Neural crest cell (in vitro differentiated cells): ENCODE measurements around the gene MYOG. TPM values are rescaled to one million over a fixed set of nuclear protein-coding genes. Genes with fewer than 3 reads are reported as not detected.

Experiments used
- DNase-seq: peaks from one replicate; pipeline ENCODE4 v3.0.0; 2021; ENCODE audit warnings: low read depth, mixed read lengths, low spot score
- H3K27ac Mint-ChIP-seq: one replicate; pipeline ENCODE4 v1.8.0; 2021; ENCODE audit warnings: mild to moderate bottlenecking, mixed read lengths; ENCODE audit not compliant: unreplicated experiment
- H3K27me3 Mint-ChIP-seq: 2 replicates; pipeline ENCODE4 v1.8.0; 2021; ENCODE audit warnings: low read depth, mild to moderate bottlenecking, mixed read lengths
- H3K36me3 Mint-ChIP-seq: 2 replicates; pipeline ENCODE4 v1.8.0; 2021; ENCODE audit warnings: low read depth, mild to moderate bottlenecking, mixed read lengths
- H3K4me1 Mint-ChIP-seq: 2 replicates; pipeline ENCODE4 v1.8.0; 2021; ENCODE audit warnings: mixed read lengths
- H3K4me3 Mint-ChIP-seq: one replicate; pipeline ENCODE4 v1.8.0; 2021; ENCODE audit warnings: mild to moderate bottlenecking, mixed read lengths
- H3K9me3 Mint-ChIP-seq: 2 replicates; pipeline ENCODE4 v1.8.0; 2021; ENCODE audit warnings: mixed read lengths
- CTCF ChIP-seq: fragments of 200-600 bp; sonication (generic); conservative IDR thresholded peaks from 2 replicates; pipeline ENCODE4 v1.5.0; 2021; ENCODE audit warnings: antibody characterized with exemption, mild to moderate bottlenecking
- total RNA-seq: library from RNA; stranded (reverse); gene quantifications from 2 replicates; pipeline ENCODE4 v1.2.1, GENCODE V29; 2021

Gene MYOG
- total RNA-seq, 1 donor from 2014 or later: not detected

- Mint-ChIP-seq H3K9me3 (no peaks in the 10 kb centered on the region), H3K4me1 (no peaks in the 10 kb centered on the region), H3K27ac (peak overlapping the region; percentile 20), H3K4me3 (no peak overlapping the region), H3K36me3 (no peaks in the 10 kb centered on the region), H3K27me3 (peaks cover 79% of the 10 kb centered on the region)
- TF ChIP-seq CTCF: no peak
- no peak for DNase-seq
Measured at GRCh38 chr1:203120325-203121153, 34.7 kb upstream of the MYOG start.

- Mint-ChIP-seq H3K27me3 (peaks cover 60% of the 10 kb centered on the region), H3K36me3 (no peaks in the 10 kb centered on the region), H3K27ac (no peak overlapping the region), H3K4me3 (no peak overlapping the region), H3K9me3 (no peaks in the 10 kb centered on the region), H3K4me1 (no peaks in the 10 kb centered on the region)
- peak; percentile 84 for TF ChIP-seq CTCF
- peak; percentile 84 for DNase-seq
Measured at GRCh38 chr1:203117611-203118575, 32.1 kb upstream of the MYOG start.

GRCh38 chr1:203116091-203116820 is 30.4 kb upstream of the MYOG start:
- Mint-ChIP-seq H3K36me3 (no peaks in the 10 kb centered on the region), H3K9me3 (no peaks in the 10 kb centered on the region), H3K4me3 (no peak overlapping the region), H3K27ac (no peak overlapping the region), H3K4me1 (no peaks in the 10 kb centered on the region), H3K27me3 (peaks cover 53% of the 10 kb centered on the region)
- DNase-seq: no peak
- TF ChIP-seq CTCF: no peak

GRCh38 chr1:203114202-203114601 is 28.4 kb upstream of the MYOG start:
- H3K27me3 Mint-ChIP-seq: peaks cover 60% of the 10 kb centered on the region
- no peaks in the 10 kb centered on the region for H3K9me3 Mint-ChIP-seq
- no peak overlapping the region for H3K27ac Mint-ChIP-seq
- no peak for DNase-seq
- H3K36me3 Mint-ChIP-seq: no peaks in the 10 kb centered on the region
- no peak overlapping the region for H3K4me3 Mint-ChIP-seq
- TF ChIP-seq CTCF: no peak
- H3K4me1 Mint-ChIP-seq: no peaks in the 10 kb centered on the region

DNA sequence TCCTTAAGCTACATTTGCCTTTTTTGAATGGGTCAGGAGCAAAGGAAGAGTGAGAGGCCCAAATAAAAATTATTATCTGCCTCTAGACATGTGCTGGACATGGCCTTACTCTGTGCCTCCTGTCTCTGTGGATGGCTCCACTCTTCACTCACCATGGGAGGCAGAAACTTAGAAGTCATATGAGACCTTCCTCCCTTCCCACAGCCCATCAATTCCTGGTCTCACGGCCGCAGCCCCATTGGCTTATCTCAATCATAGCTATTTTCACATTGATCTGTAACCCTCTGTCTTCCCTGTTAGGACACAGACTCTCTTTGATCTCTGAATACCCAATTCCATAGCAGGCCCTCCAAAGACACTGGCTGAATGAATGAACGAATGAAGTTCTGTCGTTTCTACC is 27.5 kb upstream of the MYOG start:
- H3K27ac Mint-ChIP-seq: no peak overlapping the region
- no peaks in the 10 kb centered on the region for H3K9me3 Mint-ChIP-seq
- H3K36me3 Mint-ChIP-seq: no peaks in the 10 kb centered on the region
- no peak overlapping the region for H3K4me3 Mint-ChIP-seq
- no peak for DNase-seq
- TF ChIP-seq CTCF: no peak
- H3K27me3 Mint-ChIP-seq: peaks cover 60% of the 10 kb centered on the region
- no peaks in the 10 kb centered on the region for H3K4me1 Mint-ChIP-seq
